GM23338 (cell line): Measurements from ENCODE around the gene CRADD. TPM values are rescaled to one million over a fixed set of nuclear protein-coding genes. Genes with fewer than 3 reads are reported as not detected.

Experiments used
- ATAC-seq: fragments of 200-7000 bp; cut with Tn5 transposase; 3 replicates; pipeline ENCODE4 v1.9.1; 2020
- DNase-seq: peaks from one replicate; pipeline ENCODE4 v3.0.0-alpha.2; 2015; ENCODE audit warnings: low spot score
- H2AFZ ChIP-seq: fragments of 200-600 bp; sonication (generic); 2 replicates; pipeline ENCODE4 v1.8.0; 2016; ENCODE audit warnings: antibody characterized with exemption, mild to moderate bottlenecking, moderate library complexity
- H3F3A ChIP-seq: fragments of 200-600 bp; sonication (generic); replicated peaks from 2 replicates; pipeline ENCODE4 v1.8.0; 2017; ENCODE audit warnings: antibody characterized with exemption, mixed run types, low read depth
- H3K27ac ChIP-seq: fragments of 200-600 bp; sonication (generic); 2 replicates; pipeline ENCODE4 v1.6.1; 2016; ENCODE audit warnings: low read depth
- H3K27me3 ChIP-seq: fragments of 200-600 bp; sonication (generic); 2 replicates; pipeline ENCODE4 v1.8.0; 2016; ENCODE audit warnings: mild to moderate bottlenecking, mixed run types, moderate library complexity; ENCODE audit not compliant: insufficient read depth
- H3K36me3 ChIP-seq: fragments of 200-600 bp; sonication (generic); 2 replicates; pipeline ENCODE4 v1.8.0; 2016; ENCODE audit warnings: mild to moderate bottlenecking; ENCODE audit not compliant: insufficient read depth
- H3K4me1 ChIP-seq: fragments of 200-600 bp; sonication (generic); 2 replicates; pipeline ENCODE4 v1.8.0; 2016; ENCODE audit warnings: mild to moderate bottlenecking, moderate library complexity; ENCODE audit not compliant: insufficient read depth
- H3K4me2 ChIP-seq: fragments of 200-600 bp; sonication (generic); 2 replicates; pipeline ENCODE4 v1.7.1; 2017; ENCODE audit warnings: mixed run types
- H3K4me3 ChIP-seq: fragments of 200-600 bp; sonication (generic); 2 replicates; pipeline ENCODE4 v1.6.1; 2016; ENCODE audit warnings: mixed run types
- H3K79me2 ChIP-seq: fragments of 200-600 bp; sonication (generic); replicated peaks from 2 replicates; pipeline ENCODE4 v1.8.0; 2017; ENCODE audit warnings: mild to moderate bottlenecking; ENCODE audit not compliant: insufficient read depth
- H3K9me2 ChIP-seq: fragments of 200-600 bp; sonication (generic); 2 replicates; pipeline ENCODE4 v1.8.0; 2017; ENCODE audit not compliant: insufficient read depth
- H4K20me1 ChIP-seq: fragments of 200-600 bp; sonication (generic); replicated peaks from 2 replicates; pipeline ENCODE4 v1.8.0; 2017; ENCODE audit warnings: mild to moderate bottlenecking; ENCODE audit not compliant: insufficient read depth
- H3K27ac Mint-ChIP-seq: 2 replicates; pipeline ENCODE4 v1.8.0; 2020; ENCODE audit warnings: inconsistent platforms, mild to moderate bottlenecking, moderate library complexity, mixed read lengths
- H3K27me3 Mint-ChIP-seq: 3 replicates; pipeline ENCODE4 v1.8.0; 2022; ENCODE audit warnings: low read depth, mild to moderate bottlenecking, moderate library complexity, mixed read lengths, inconsistent platforms; ENCODE audit not compliant: insufficient read depth, poor library complexity
- H3K36me3 Mint-ChIP-seq: 3 replicates; pipeline ENCODE4 v1.8.0; 2021; ENCODE audit warnings: low read depth, mild to moderate bottlenecking, inconsistent platforms, moderate library complexity, mixed read lengths
- H3K4me1 Mint-ChIP-seq: 3 replicates; pipeline ENCODE4 v1.8.0; 2020; ENCODE audit warnings: mild to moderate bottlenecking, inconsistent platforms, mixed read lengths
- H3K4me3 Mint-ChIP-seq: 3 replicates; pipeline ENCODE4 v1.8.0; 2021; ENCODE audit warnings: moderate library complexity, mild to moderate bottlenecking, inconsistent platforms, mixed read lengths
- H3K9me3 Mint-ChIP-seq: 3 replicates; pipeline ENCODE4 v1.8.0; 2020; ENCODE audit warnings: moderate library complexity, mild to moderate bottlenecking, inconsistent platforms, mixed read lengths
- CREB1 ChIP-seq: fragments of 250-450 bp; sonication (Bioruptor Pico); IDR thresholded peaks from 2 replicates; pipeline ENCODE4 v1.5.0; 2020; ENCODE audit warnings: low read depth, mild to moderate bottlenecking, moderate library complexity
- ETS1 ChIP-seq: IDR thresholded peaks from 2 replicates; pipeline ENCODE4 v1.6.1; 2016; ENCODE audit warnings: antibody characterized with exemption
- EZH2 ChIP-seq: fragments of 200-600 bp; sonication (generic); IDR thresholded peaks from one replicate; pipeline ENCODE4 v1.8.0; 2017; ENCODE audit warnings: antibody characterized with exemption, mild to moderate bottlenecking, low read depth; ENCODE audit not compliant: unreplicated experiment
- EZH2phosphoT487 ChIP-seq: fragments of 200-600 bp; sonication (generic); IDR thresholded peaks from one replicate; pipeline ENCODE4 v1.8.1; 2018; ENCODE audit warnings: antibody characterized with exemption; ENCODE audit not compliant: unreplicated experiment
- JUNB ChIP-seq: IDR thresholded peaks from one replicate; pipeline ENCODE4 v1.6.1; 2016; ENCODE audit warnings: antibody characterized with exemption; ENCODE audit not compliant: unreplicated experiment
- NANOG ChIP-seq: IDR thresholded peaks from 2 replicates; pipeline ENCODE4 v1.6.1; 2016; ENCODE audit warnings: antibody characterized with exemption, borderline replicate concordance
- POLR2AphosphoS5 ChIP-seq: IDR thresholded peaks from 2 replicates; pipeline ENCODE4 v1.6.1; 2016; ENCODE audit warnings: antibody characterized with exemption, low read depth
- REST ChIP-seq: IDR thresholded peaks from one replicate; pipeline ENCODE4 v1.6.1; 2018; ENCODE audit warnings: antibody characterized with exemption; ENCODE audit not compliant: unreplicated experiment
- STAT1 ChIP-seq: IDR thresholded peaks from one replicate; pipeline ENCODE4 v1.6.1; 2016; ENCODE audit warnings: antibody characterized with exemption; ENCODE audit not compliant: unreplicated experiment
- ZNF114 ChIP-seq: fragments of 250-450 bp; sonication (Bioruptor Pico); IDR thresholded peaks from 2 replicates; pipeline ENCODE4 v1.5.0; 2020; ENCODE audit warnings: mild to moderate bottlenecking, moderate library complexity
- ZNF331 ChIP-seq: fragments of 250-450 bp; sonication (Bioruptor Pico); IDR thresholded peaks from 2 replicates; pipeline ENCODE4 v1.5.0; 2020; ENCODE audit warnings: low read depth, mild to moderate bottlenecking, moderate library complexity
- ZNF462 ChIP-seq: fragments of 250-450 bp; sonication (Bioruptor Pico); IDR thresholded peaks from 2 replicates; pipeline ENCODE4 v1.5.0; 2020; ENCODE audit warnings: mild to moderate bottlenecking, moderate library complexity
- polyA plus RNA-seq: library from polyadenylated mRNA; unstranded; fragments of >200 nt; fragmentation: Nextera tagmentation; extraction: Ambion mirVana; gene quantifications from 2 replicates; pipeline ENCODE4 v1.2.1, GENCODE V29; 2016
- total RNA-seq: library from RNA; depleted of rRNA; stranded (reverse); fragments of >200 nt; shearing (Covaris generic); gene quantifications from 2 replicates; pipeline ENCODE4 v1.2.3, GENCODE V29; 2014

The CRADD gene
- total and polyA plus RNA-seq, 2 experiments from 2014 or later: 6.3 to 27.9 TPM

- no peak for TF ChIP-seq REST
- TF ChIP-seq JUNB: no peak
- TF ChIP-seq ZNF331 (CRISPR knock-in tag): no peak
- no peak for TF ChIP-seq EZH2
- TF ChIP-seq ZNF114 (CRISPR knock-in tag): no peak
- TF ChIP-seq CREB1 (CRISPR knock-in tag): no peak
- no peak for TF ChIP-seq POLR2AphosphoS5
These were observed 100.1 kb downstream of the CRADD start (continued) for GRCh38 chr12:93777254-93777653.

GRCh38 chr12:93778306-93778705, 101.1 kb downstream of the CRADD start:
- no peaks in the 10 kb centered on the region for H3K36me3 ChIP-seq
- peaks cover 2% of the 10 kb centered on the region for H3K27me3 Mint-ChIP-seq
- no peak overlapping the region for H3K27ac Mint-ChIP-seq
- H3K27me3 ChIP-seq: no peaks in the 10 kb centered on the region
- H3K4me3 Mint-ChIP-seq: no peak overlapping the region
- no peaks in the 10 kb centered on the region for H3F3A ChIP-seq
- H3K9me2 ChIP-seq: no peaks in the 10 kb centered on the region
- peaks cover 9% of the 10 kb centered on the region; the same call in 2 of the 3 replicates for H3K4me1 Mint-ChIP-seq
- no peak overlapping the region for H2AFZ ChIP-seq
- no peaks in the 10 kb centered on the region for H3K4me1 ChIP-seq
- H3K79me2 ChIP-seq: no peaks in the 10 kb centered on the region
- H3K4me2 ChIP-seq: no peak overlapping the region
- ATAC-seq: no peak
- H4K20me1 ChIP-seq: no peaks in the 10 kb centered on the region
- H3K36me3 Mint-ChIP-seq: no peaks in the 10 kb centered on the region
- H3K4me3 ChIP-seq: no peak overlapping the region
- no peak overlapping the region for H3K27ac ChIP-seq
- H3K9me3 Mint-ChIP-seq: no peaks in the 10 kb centered on the region
- DNase-seq: no peak
- TF ChIP-seq POLR2AphosphoS5 (no peak), REST (no peak), ZNF462 (no peak), ZNF114 (CRISPR knock-in tag) (no peak), NANOG (no peak), ETS1 (no peak), EZH2phosphoT487 (no peak), STAT1 (no peak)
